ENCODE measurements around the gene RASD1.
A peak's percentile ranks its signal among the peaks of the same experiment; 100 is the strongest.

Gene RASD1

DNA sequence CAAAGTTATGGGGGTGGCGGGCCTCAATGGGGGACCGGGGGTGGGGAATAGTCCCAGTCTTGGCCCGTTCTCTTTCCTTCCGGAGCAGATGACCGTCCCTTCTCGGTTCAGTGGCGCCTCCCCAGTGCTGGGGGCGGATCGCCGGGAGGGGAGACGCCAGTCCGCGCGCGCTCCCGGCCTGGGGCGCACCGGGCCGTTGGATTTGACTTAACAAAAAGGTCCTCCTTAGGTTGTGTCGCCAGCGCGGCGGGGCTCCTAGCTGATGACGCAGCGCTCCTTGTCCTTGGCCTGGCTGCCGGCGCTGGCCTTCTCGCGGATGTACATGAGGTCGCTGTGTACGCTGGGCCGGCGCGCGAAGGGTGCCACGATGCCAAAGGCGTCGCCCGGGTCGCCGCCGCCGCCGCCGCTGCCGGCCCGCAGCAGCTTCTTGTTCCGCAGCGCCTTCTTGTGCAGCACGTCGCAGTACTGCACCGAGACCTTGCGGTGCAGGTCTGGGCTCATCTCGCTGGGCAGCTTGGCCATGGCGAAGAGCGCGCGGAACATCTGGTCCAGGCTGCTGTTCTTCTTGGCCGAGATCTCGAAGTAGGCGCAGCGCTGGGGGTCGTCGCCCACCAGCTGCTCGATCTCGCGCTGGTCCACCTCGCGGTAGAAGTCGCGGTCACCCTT, 1.2 kb downstream of the RASD1 start:
- TF ChIP-seq, protein P1, sequence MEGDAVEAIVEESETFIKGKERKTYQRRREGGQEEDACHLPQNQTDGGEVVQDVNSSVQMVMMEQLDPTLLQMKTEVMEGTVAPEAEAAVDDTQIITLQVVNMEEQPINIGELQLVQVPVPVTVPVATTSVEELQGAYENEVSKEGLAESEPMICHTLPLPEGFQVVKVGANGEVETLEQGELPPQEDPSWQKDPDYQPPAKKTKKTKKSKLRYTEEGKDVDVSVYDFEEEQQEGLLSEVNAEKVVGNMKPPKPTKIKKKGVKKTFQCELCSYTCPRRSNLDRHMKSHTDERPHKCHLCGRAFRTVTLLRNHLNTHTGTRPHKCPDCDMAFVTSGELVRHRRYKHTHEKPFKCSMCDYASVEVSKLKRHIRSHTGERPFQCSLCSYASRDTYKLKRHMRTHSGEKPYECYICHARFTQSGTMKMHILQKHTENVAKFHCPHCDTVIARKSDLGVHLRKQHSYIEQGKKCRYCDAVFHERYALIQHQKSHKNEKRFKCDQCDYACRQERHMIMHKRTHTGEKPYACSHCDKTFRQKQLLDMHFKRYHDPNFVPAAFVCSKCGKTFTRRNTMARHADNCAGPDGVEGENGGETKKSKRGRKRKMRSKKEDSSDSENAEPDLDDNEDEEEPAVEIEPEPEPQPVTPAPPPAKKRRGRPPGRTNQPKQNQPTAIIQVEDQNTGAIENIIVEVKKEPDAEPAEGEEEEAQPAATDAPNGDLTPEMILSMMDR (IDR thresholded peaks at IDR 0.05; ENCODE audit: control insufficient read depth, insufficient read depth, low read depth, low read length, missing control alignments), result no peak
- no peak for DNase-seq (ENCODE audit: low read depth)
- H3K4me3 ChIP-seq (ENCODE audit: control insufficient read depth, low read depth, low read length), result peak overlapping the region; percentile 23

DNA sequence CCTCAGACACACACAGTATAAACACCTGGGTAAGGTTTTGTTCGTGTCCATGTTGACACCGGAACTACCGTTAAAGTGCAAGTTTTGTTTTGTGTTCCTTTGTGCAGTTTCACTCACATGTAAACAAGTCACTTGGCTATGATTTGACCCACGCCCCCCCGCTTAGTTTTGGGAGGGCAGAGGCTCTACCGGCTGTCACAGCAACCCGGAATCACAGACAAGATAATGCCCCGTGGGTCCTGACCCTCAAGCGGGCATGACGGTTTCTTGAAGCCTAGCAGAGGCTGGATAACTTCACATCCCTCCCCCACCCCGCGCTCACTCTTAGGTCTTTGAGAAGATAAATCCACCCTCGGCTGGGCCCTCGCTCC, 1.7 kb downstream of the RASD1 start:
- TF ChIP-seq, protein P1 (IDR thresholded peaks at IDR 0.05; ENCODE audit: control insufficient read depth, insufficient read depth, low read depth, low read length, missing control alignments), result no peak
- DNase-seq (ENCODE audit: low read depth), result no peak
- peak overlapping the region; percentile 23 for H3K4me3 ChIP-seq (ENCODE audit: control insufficient read depth, low read depth, low read length)

DNA sequence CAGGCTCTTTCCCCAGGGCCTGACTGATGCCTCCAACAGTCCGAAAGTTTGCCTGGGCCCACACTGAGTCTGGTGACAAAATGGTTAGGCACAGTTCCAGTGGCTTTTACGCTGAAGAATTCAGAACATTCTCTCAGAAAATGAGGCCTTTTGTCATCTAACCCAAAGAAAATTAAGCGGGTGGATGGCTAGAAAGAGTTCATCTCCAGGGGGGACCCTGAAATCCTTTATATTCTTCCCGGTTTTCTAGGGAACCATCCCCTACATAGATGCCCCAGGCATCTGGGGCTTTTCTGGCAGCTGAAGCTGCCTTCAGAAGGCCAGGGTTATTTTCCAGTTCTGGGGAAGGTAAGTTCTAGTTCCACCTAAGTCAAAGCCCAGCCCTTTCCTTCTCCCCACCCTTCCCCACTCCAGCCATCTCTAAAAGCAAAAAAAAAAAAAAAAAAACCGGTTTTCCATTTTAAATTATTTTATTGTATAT, 2.2 kb downstream of the RASD1 start:
- H3K4me3 ChIP-seq (ENCODE audit: control insufficient read depth, low read depth, low read length), result no peak overlapping the region
- DNase-seq (ENCODE audit: low read depth), result no peak
- TF ChIP-seq, protein P1 (IDR thresholded peaks at IDR 0.05; ENCODE audit: control insufficient read depth, insufficient read depth, low read depth, low read length, missing control alignments), result no peak

DNA sequence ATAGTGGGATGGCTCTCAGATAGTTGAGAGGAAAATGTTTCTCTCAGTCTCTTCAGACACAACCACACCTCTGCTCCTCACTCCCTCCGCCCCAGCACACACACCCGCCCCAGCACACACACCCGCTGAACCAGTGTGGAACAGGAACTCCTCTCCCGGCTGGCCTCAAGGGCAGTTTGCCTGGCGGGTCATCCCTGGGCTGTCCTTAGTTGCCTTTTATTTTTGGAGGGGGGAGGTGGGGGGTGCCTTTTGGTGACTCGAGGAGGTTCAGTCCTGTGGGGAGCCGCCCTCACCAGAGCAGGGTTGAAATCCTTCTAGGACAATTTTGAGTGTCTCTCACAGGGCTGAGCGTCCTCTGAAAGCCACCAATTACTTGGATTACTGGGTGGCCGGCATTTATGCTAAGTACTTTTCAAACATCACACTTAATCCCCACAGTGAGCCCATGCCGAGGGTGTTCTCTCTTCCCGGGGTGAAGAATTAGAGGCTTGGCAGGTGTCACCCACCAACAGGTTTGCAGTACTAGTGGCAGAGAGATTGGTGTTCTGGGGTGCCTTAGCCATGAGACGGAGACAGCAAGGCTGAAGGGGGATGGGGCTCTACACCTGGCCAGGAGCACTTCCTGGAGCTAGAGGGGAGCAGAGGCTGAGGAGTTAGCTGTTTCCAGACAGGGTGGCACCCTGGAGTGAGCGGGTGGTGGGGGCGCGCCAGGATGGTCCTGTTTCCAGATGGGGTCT, 2.8 kb downstream of the RASD1 start:
- no peak for DNase-seq (ENCODE audit: low read depth)
- TF ChIP-seq, protein P1 (IDR thresholded peaks at IDR 0.05; ENCODE audit: control insufficient read depth, insufficient read depth, low read depth, low read length, missing control alignments), result no peak
- no peak overlapping the region for H3K4me3 ChIP-seq (ENCODE audit: control insufficient read depth, low read depth, low read length)

DNA sequence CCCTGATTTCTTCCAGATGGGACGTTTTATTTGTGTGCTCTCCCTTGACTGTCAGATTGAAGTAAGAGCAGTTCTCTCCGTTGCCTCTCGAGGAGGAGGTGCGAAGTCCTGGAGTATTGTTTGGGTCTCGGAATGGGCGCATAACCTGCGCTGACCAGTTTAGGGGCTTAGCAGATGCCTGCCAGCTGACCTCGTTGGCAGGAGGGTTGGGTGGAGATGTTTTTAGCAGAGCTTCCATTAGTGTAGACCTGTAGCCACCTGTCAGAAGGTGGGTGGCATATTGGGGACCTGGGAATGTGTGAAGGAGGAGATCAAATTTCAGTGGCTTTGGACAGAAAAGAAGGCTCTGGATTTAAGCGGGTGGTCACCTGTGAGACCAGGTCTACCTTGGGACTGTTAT, 3.6 kb downstream of the RASD1 start:
- no peak overlapping the region for H3K4me3 ChIP-seq (ENCODE audit: control insufficient read depth, low read depth, low read length)
- no peak for DNase-seq (ENCODE audit: low read depth)
- TF ChIP-seq, protein P1 (IDR thresholded peaks at IDR 0.05; ENCODE audit: control insufficient read depth, insufficient read depth, low read depth, low read length, missing control alignments), result no peak

DNA sequence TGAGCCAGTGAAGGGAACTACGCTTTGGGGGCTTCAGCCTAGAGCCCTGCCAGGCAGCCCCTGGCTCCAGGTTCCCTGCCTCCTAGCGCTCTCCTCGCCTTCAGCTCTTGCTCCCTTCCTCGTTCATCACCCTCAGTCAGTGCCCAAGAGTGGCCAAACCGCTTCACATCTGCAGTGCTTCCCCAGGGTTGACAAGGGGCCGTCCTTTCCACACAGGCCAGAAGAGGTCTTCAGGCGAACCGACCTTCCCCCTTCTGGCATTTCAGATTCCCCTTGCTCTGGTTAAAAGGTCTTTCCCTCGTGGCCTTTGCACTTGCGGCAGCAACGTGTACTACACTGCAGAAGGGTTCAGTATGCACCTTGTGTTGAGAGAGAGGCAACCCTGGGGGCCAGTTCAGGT, 4.1 kb downstream of the RASD1 start:
- TF ChIP-seq, protein P1 (IDR thresholded peaks at IDR 0.05; ENCODE audit: control insufficient read depth, insufficient read depth, low read depth, low read length, missing control alignments), result no peak
- no peak overlapping the region for H3K4me3 ChIP-seq (ENCODE audit: control insufficient read depth, low read depth, low read length)
- no peak for DNase-seq (ENCODE audit: low read depth)
